T-helper 22 cell (primary cell): ENCODE measurements around the gene MESP2.

Source experiments
- DNase-seq: peaks from one replicate; pipeline ENCODE4 v3.0.0-alpha.2; 2020; ENCODE audit warnings: low read depth

MESP2 gene

DNA sequence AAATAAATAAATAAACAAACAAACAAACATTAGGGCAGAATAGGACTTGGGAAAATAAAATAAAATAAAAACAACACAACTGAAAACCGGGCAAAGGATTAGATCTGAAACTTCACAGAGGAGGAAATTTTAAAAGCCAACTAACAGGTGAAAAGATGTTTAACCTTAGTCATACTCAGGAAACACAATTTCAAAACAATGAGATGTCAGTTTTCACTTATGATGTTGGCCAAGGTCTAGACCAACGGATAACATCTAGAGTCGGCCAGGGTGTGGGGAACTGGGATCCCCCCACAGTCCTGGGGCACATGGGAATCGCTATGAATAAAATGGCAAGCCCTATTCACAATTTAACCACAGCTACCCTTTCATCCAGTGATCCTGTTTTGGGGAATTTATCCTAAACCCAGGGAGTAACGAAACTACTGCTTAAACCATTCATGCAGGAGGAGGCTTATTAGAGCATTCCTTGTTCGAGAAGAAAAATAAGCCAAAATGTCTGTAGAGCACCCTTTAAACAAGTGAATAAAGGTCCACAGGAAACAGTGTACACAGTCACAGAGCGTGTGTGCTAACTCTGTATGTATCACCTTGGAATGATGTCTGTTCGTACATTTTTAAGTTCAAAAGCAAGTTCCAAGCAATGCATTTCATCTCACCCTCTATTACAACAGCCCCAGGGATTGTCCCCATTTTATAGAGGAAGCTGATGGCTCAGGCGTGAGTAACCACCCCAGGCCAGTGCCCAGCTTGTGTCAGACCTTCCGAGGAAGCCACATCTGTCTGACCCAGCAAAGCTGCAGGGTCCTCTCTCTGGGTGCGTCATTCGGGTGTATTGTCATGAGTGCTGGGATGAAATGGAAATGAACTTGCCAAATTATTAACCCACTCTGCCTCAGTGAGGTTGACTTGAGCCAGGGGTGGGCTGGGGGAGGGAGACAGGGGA is 44.8 kb downstream of the MESP2 start:
- no peak for DNase-seq

DNA sequence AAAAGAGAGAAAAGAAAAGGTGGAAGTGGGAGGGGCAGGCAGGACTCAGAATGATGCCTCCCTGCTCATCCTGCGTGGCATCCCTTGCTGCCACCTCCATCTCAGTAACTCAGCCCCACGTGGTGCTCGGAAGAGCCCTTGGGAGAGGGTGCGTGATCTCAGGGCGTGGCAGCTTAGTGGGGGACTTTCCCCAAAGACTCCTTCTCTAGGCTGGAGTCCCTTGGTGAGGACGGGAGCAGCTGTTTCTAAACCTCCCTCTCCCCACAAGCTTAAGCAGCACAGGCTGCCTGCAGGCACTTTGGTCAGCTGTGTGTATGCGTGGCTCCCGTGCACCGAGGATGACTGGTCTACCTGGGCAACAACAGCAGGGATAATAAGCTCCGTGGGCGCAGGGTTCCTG is 45.9 kb downstream of the MESP2 start:
- DNase-seq: no peak

DNA sequence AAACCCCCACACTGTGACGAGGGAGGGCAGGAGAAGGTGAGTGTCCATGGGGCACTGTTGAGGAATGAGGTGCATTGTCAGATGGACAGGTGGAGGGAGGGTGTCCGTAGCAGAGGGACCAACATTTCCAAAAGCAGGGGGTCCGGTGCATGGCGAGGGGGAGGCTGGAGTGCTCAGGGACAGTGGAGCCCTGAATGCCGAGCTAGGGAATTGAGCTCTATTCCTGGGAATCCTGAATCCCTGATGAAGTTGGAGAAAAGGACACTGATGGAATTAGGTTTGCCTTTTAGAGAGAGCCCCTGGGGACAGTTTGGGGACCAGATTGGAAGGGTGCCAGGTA is 46.4 kb downstream of the MESP2 start:
- no peak for DNase-seq

DNA sequence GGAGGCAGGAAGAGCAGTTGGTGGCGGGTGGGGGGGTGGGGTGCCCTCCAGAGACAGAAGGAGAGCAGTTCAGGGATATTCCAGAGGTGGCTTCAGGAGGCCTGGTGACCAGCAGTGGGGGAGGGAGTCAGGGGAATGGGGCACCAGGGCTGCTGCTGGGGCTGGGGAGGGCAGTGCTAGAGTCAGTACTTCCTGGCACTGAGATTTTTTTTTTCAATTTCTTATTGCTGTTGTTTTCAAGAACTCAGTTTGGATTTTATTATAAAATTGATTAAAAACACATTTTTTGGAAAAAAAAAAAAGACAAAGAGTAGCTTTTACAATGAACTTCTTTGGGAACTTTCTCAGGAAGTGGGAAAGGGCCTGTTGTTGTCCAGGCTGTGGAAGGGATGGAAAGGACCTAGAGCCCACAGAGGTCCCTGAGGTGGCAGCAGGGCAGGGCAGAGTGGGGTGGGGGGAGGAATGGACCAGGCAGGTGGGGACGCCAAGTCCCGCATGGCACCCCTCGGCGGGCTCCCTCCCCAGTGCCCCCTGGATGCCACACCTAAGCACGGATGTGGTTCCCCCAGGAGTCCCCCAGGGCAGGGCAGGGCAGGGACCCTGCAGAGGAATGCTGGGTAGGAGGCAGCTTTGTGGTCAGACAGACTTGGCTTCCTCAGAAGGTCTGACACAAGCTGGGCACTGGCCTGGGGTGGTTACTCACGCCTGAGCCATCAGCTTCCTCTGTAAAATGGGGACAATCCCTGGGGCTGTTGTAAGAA is 47.0 kb downstream of the MESP2 start:
- no peak for DNase-seq

DNA sequence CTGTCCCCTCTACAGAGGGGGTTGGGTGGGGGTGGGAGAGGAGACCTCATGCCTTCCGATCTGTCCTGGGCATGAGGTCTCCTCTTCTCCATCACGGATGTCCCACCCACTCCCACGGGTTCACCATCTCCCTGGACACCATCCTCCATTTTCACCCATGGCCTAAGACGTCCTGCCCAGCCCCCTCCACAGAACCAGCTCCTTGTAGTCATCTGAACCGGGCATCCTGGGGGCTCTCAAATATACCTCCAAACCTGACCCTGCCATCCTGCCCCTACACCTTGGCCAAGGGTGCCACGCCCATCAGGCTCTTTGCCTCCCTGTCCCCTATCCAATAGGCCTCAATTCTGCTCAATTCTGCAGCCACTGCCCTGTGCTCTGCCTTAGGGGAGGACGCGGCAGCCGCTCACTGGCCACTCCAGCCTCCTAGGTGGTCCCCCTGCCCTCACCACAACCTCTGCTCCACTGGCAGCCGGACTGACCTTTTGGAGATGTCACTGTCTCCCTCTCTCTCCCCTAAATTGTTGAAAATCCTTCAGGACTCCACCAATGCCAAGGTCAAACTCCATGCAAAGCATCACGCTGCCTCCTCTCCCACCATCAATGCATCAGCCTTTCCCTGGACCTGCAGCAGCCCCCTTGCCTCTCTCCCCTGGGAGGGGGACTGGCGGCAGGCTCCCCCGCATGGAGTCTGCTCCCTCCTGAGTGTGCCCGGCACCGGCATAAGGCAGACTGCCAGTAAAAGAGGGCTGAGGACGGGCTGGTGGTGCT is 47.9 kb downstream of the MESP2 start:
- DNase-seq: no peak

DNA sequence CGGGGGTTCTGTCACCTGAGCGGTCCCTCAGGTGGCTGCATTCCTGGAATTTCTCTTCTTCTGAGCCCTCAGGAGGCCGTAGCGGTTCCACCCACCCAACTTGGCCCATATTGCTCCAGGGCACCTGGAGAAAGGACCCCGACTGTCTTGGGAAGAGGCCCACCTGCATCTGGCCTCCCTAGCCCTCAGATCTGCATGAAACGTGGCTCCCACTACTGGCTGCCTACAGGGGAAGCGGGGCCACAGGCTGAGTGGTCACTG is 48.4 kb downstream of the MESP2 start:
- DNase-seq: no peak

DNA sequence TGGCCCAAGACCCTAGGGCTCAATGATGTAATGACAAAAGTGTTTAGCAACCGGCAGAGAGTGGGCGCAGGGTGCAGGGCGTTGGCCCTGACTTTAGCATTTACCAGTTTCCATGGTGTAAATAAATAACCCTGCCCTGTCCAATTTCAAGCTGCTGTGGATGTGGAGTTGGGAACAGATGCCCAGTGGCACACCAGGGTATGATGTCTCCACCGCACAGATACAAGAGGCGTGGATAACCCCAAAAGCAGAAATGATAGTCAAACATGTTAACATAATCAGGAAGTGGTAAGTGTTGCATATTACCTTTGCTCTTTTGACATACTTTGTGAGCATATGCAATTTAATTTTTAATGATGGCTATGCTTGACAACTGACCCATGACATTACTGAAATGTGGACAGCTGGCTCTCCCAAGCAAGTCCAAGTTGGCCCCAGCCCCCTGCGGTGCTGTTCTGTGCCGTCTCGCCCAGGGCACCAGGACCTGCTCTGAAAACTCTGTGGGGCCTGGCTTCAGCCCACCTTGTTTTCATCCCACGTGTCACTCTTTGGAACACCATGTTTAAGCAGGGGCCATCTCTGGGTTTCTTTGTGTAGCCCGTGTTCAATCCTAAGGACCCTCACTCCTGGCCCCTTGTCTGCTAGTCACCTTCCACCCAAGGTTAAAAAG is 49.3 kb downstream of the MESP2 start:
- DNase-seq: no peak

DNA sequence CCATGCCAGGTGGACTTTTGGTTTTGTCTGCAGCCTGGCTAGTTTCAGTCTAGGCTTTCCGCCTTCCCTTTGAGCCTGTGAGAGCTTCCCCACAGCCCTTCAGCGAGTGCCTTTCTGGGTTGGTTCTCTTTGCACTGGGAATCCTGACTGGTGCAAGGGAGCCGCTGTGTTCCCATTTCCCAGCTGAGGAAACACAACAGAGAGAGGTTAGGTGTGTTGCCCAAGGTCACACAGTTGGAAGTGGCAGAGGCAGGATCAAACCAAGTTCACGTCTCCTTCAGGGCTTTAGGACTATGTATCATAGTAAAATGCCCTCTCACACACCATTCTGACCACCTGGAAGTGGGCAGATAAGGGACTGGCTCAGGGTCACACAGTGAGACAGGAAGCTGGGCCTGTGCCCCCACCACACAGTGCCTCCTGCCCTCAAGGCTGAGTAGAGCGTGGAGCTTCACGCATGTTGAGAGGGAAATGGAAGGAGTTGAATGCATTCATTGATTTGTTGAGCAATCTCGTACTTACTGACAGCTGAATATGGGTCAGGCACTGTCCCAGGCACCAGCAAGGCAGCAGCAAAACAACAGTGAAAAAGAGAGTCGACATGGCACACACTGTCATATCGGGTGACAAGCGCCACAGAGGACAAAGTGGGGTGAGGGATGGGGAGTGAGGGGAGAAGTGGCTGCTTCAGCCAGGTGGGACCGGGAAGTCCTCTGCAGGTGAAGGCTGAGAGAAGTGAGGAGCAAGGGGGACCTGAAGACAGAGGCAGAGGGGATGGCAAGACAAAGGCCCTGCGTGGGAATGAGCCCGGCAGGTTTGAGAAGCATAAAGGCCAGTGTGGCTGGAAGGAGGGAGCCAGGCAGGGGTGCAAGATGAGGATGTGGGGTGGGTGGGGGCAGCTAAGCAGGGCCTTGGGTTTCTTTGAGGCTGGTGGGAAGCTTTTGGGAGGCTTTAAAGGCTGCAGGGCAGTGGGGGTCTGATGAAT is 50.8 kb downstream of the MESP2 start:
- no peak for DNase-seq

DNA sequence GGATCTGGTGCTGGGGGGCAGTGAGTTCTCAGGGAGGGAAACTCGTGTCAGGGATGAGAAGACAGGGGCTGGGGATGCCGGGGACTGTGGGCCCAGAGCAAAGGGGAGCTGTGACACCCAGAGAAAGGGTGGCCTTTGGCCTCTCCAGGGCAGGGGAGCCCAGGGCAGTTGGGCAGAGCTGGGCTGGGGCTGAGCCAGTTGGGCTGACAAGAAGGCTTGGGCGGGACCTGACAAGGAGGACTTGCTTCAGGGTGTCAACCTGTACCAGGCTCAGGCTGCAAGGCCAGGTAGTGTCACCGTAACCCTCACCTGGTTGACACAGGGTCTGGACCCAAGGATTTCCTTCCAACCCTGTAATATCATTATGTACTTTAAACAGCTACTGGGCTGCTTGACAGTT is 51.7 kb downstream of the MESP2 start:
- no peak for DNase-seq
